ENCODE measurements around the gene TBC1D22A. TPM values are rescaled to one million over a fixed set of nuclear protein-coding genes. Genes with fewer than 3 reads are reported as not detected.

TBC1D22A gene
- polyA plus RNA-seq, 1 of the 3 experiments (the other 2 are of a cell fraction) = 16.5 TPM

GRCh38 chr22:47221840-47222615 is 459.6 kb downstream of the TBC1D22A start:
- Histone ChIP-seq H2AFZ (ENCODE audit: low read depth) (no peak overlapping the region), H4K20me1 (ENCODE audit: insufficient read depth) (no peaks in the 10 kb centered on the region), H3K4me1 (ENCODE audit: control insufficient read depth in 1 of 2, insufficient read depth in 2 of 2, low read depth in 1 of 2, low read length in 1 of 2) (peaks cover 0 to 7% of the 10 kb centered on the region in 2 experiments; a peak in 2 of 4 replicates), H3K9me2 (no peaks in the 10 kb centered on the region), H3F3A (replicated peaks; ENCODE audit: insufficient read depth) (peaks cover 6% of the 10 kb centered on the region), H3K27ac (ENCODE audit: low read depth in 2 of 2, low read length in 1 of 2) (no peak overlapping the region), H3K4me3 (ENCODE audit: low read depth in 2 of 2, low read length in 1 of 2) (no peak overlapping the region; a peak in 1 of 4 replicates), H3K27me3 (ENCODE audit: insufficient read depth) (no peaks in the 10 kb centered on the region), H3K36me3 (replicated peaks in 1 of 2; ENCODE audit: control insufficient read depth in 1 of 2, insufficient read depth in 2 of 2, low read length in 1 of 2) (no peaks in the 10 kb centered on the region), H3K4me2 (no peak overlapping the region), H3K79me2 (ENCODE audit: insufficient read depth) (no peaks in the 10 kb centered on the region), H3K9ac (no peak overlapping the region), H3K9me3 (no peaks in the 10 kb centered on the region)
- 32% methylated on average over 20 of the region's 20 CpGs for WGBS (ENCODE audit: low lambda C conversion rate)
- peak; percentile 62 for DNase-seq
- CTCF ChIA-PET = no interaction called here
- POLR2A ChIA-PET = no interaction called here
- TF ChIP-seq MEF2A (IDR thresholded peaks at IDR 0.05; ENCODE audit: borderline replicate concordance, low read depth) (no peak), FOXM1 (IDR thresholded peaks at IDR 0.05; ENCODE audit: low read depth) (no peak), GATA2 (CRISPR knock-in tag; IDR thresholded peaks at IDR 0.05) (peak; percentile 76), REST (IDR thresholded peaks at IDR 0.05; ENCODE audit: low read depth, low read length) (no peak), GABPA (IDR thresholded peaks at IDR 0.05; ENCODE audit: low read depth) (no peak), FOSL2 (IDR thresholded peaks at IDR 0.05; ENCODE audit: borderline replicate concordance, low read depth) (no peak), CHD2 (IDR thresholded peaks at IDR 0.05; ENCODE audit: low read length, partially characterized antibody) (peak; percentile 19), FOXJ3 (CRISPR knock-in tag; IDR thresholded peaks at IDR 0.05) (no peak), EP300 (IDR thresholded peaks at IDR 0.05; ENCODE audit: borderline replicate concordance in 1 of 2, low read depth in 1 of 2, low read length in 1 of 2) (0 out of 4 replicates have a peak, but pooled peaks of 1 of the 2 experiments have one; percentile 17)
- TF ChIP-seq, protein P1, sequence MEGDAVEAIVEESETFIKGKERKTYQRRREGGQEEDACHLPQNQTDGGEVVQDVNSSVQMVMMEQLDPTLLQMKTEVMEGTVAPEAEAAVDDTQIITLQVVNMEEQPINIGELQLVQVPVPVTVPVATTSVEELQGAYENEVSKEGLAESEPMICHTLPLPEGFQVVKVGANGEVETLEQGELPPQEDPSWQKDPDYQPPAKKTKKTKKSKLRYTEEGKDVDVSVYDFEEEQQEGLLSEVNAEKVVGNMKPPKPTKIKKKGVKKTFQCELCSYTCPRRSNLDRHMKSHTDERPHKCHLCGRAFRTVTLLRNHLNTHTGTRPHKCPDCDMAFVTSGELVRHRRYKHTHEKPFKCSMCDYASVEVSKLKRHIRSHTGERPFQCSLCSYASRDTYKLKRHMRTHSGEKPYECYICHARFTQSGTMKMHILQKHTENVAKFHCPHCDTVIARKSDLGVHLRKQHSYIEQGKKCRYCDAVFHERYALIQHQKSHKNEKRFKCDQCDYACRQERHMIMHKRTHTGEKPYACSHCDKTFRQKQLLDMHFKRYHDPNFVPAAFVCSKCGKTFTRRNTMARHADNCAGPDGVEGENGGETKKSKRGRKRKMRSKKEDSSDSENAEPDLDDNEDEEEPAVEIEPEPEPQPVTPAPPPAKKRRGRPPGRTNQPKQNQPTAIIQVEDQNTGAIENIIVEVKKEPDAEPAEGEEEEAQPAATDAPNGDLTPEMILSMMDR (IDR thresholded peaks at IDR 0.05) = no peak

Other genes with a start within 250 kb of the TBC1D22A start
- gene CELSR1, start 225.0 kb upstream of the TBC1D22A start, polyA plus RNA-seq (2012; rRNA removed) = 1.8 and 5.0 TPM in 2 replicates
- gene GRAMD4, start 142.3 kb upstream of the TBC1D22A start, polyA plus RNA-seq (2012; rRNA removed) = 13.5 and 15.5 TPM in 2 replicates
- gene CERK, start 24.4 kb upstream of the TBC1D22A start, polyA plus RNA-seq (2012; rRNA removed) = 32.6 and 33.4 TPM in 2 replicates